ENCODE data around the gene DACH2.

DACH2 gene

GRCh38 chrX:86724277-86724676, 576.0 kb downstream of the DACH2 start:
- no peaks in the 10 kb centered on the region for H3K27me3 Mint-ChIP-seq
- no peaks in the 10 kb centered on the region for H3K4me1 Mint-ChIP-seq (ENCODE audit: low read depth)
- no peaks in the 10 kb centered on the region for H3K36me3 Mint-ChIP-seq (ENCODE audit: low read depth)
- intact Hi-C loops (cut with micrococcal nuclease) = no loop called here
- no peak overlapping the region for H3K4me3 Mint-ChIP-seq
- H3K27ac Mint-ChIP-seq = no peak overlapping the region
- H3K9me3 Mint-ChIP-seq = no peaks in the 10 kb centered on the region

- Mint-ChIP-seq H3K27ac (no peak overlapping the region), H3K27me3 (no peaks in the 10 kb centered on the region), H3K9me3 (no peaks in the 10 kb centered on the region), H3K4me3 (no peak overlapping the region), H3K36me3 (ENCODE audit: low read depth) (no peaks in the 10 kb centered on the region), H3K4me1 (ENCODE audit: low read depth) (no peaks in the 10 kb centered on the region)
- intact Hi-C loops (cut with micrococcal nuclease) = no loop called here
These were observed 598.8 kb downstream of the DACH2 start for GRCh38 chrX:86747091-86747490.

GRCh38 chrX:86805241-86805640, 657.0 kb downstream of the DACH2 start:
- Mint-ChIP-seq H3K36me3 (ENCODE audit: low read depth) (no peaks in the 10 kb centered on the region), H3K27me3 (no peaks in the 10 kb centered on the region), H3K9me3 (no peaks in the 10 kb centered on the region), H3K27ac (no peak overlapping the region), H3K4me3 (no peak overlapping the region), H3K4me1 (ENCODE audit: low read depth) (no peaks in the 10 kb centered on the region)
- intact Hi-C loops (cut with micrococcal nuclease) = no loop called here

GRCh38 chrX:86806786-86807185, 658.5 kb downstream of the DACH2 start:
- Mint-ChIP-seq H3K4me1 (ENCODE audit: low read depth) (no peaks in the 10 kb centered on the region), H3K9me3 (no peaks in the 10 kb centered on the region), H3K27ac (no peak overlapping the region), H3K36me3 (ENCODE audit: low read depth) (no peaks in the 10 kb centered on the region), H3K4me3 (no peak overlapping the region), H3K27me3 (no peaks in the 10 kb centered on the region)
- intact Hi-C loops (cut with micrococcal nuclease) = no loop called here

GRCh38 chrX:86809651-86810050, 661.4 kb downstream of the DACH2 start:
- H3K27ac Mint-ChIP-seq = no peak overlapping the region
- H3K4me3 Mint-ChIP-seq = no peak overlapping the region
- no peaks in the 10 kb centered on the region for H3K9me3 Mint-ChIP-seq
- H3K27me3 Mint-ChIP-seq = no peaks in the 10 kb centered on the region
- H3K4me1 Mint-ChIP-seq (ENCODE audit: low read depth) = no peaks in the 10 kb centered on the region
- intact Hi-C loops (cut with micrococcal nuclease) = loop anchor here (10.0 kb wide), 1 partner anchor 55 kb away; no protein-coding TSS in a partner anchor
- no peaks in the 10 kb centered on the region for H3K36me3 Mint-ChIP-seq (ENCODE audit: low read depth)

- Mint-ChIP-seq H3K9me3 (no peaks in the 10 kb centered on the region), H3K27ac (no peak overlapping the region), H3K27me3 (no peaks in the 10 kb centered on the region), H3K4me1 (ENCODE audit: low read depth) (no peaks in the 10 kb centered on the region), H3K36me3 (ENCODE audit: low read depth) (no peaks in the 10 kb centered on the region), H3K4me3 (no peak overlapping the region)
- intact Hi-C loops (cut with micrococcal nuclease) = no loop called here
These were observed 681.5 kb downstream of the DACH2 start for GRCh38 chrX:86829786-86830185.

GRCh38 chrX:86830685-86831084, 682.4 kb downstream of the DACH2 start:
- H3K4me3 Mint-ChIP-seq = no peak overlapping the region
- H3K36me3 Mint-ChIP-seq (ENCODE audit: low read depth) = no peaks in the 10 kb centered on the region
- H3K9me3 Mint-ChIP-seq = no peaks in the 10 kb centered on the region
- H3K27ac Mint-ChIP-seq = no peak overlapping the region
- H3K4me1 Mint-ChIP-seq (ENCODE audit: low read depth) = no peaks in the 10 kb centered on the region
- no peaks in the 10 kb centered on the region for H3K27me3 Mint-ChIP-seq
- intact Hi-C loops (cut with micrococcal nuclease) = no loop called here

- Mint-ChIP-seq H3K36me3 (ENCODE audit: low read depth) (no peaks in the 10 kb centered on the region), H3K27ac (no peak overlapping the region), H3K4me3 (no peak overlapping the region), H3K27me3 (no peaks in the 10 kb centered on the region), H3K4me1 (ENCODE audit: low read depth) (no peaks in the 10 kb centered on the region), H3K9me3 (peaks cover under 1% of the 10 kb centered on the region)
- intact Hi-C loops (cut with micrococcal nuclease) = no loop called here
These were observed 696.9 kb downstream of the DACH2 start for GRCh38 chrX:86845101-86845500.

Data from dendritic cell treated with granulocyte-macrophage colony-stimulating factor and Interleukin-4, amounts not matched to agents 40 ng/mL and 50 ng/mL, for 4 days (primary cell).